ENCODE data around the gene FASTKD3. TPM values are rescaled to one million over a fixed set of nuclear protein-coding genes. Genes with fewer than 3 reads are reported as not detected.

FASTKD3 gene
- total and polyA plus RNA-seq, 2 experiments from 2014 or later: 9.3 to 10.6 TPM

GRCh38 chr5:7851617-7852289, 17.1 kb downstream of the FASTKD3 start:
- H3K9ac ChIP-seq: no peak overlapping the region
- H3K79me2 ChIP-seq (ENCODE audit: insufficient read depth): no peaks in the 10 kb centered on the region
- TF ChIP-seq EZH2 (IDR thresholded peaks at IDR 0.05; ENCODE audit: insufficient read depth, poor library complexity, severe bottlenecking): no peak
- TF ChIP-seq EZH2phosphoT487 (IDR thresholded peaks at IDR 0.05; ENCODE audit: insufficient read depth, low read depth): no peak
- peaks cover 20% of the 10 kb centered on the region for H3K27me3 ChIP-seq (replicated peaks; ENCODE audit: insufficient read depth)
- H3K9me2 ChIP-seq (ENCODE audit: insufficient read depth): no peaks in the 10 kb centered on the region
- H3F3A ChIP-seq (ENCODE audit: insufficient read depth): no peaks in the 10 kb centered on the region
- no peak overlapping the region for H2AFZ ChIP-seq
- 74 to 75% methylated on average over 8 of the region's 8 CpGs for WGBS, 2 experiments (ENCODE audit: low coverage in 1 of 2, low lambda C conversion rate in 2 of 2, missing lambda C conversion rate in 2 of 2)
- H4K20me1 ChIP-seq (ENCODE audit: insufficient read depth): no peaks in the 10 kb centered on the region
- H3K4me2 ChIP-seq (ENCODE audit: unreplicated experiment): no peak overlapping the region
- DNase-seq: no peak
- in situ Hi-C loops (cut with MboI): no loop called here
- H3K9me3 ChIP-seq (ENCODE audit: low read depth): no peaks in the 10 kb centered on the region
- H3K36me3 ChIP-seq (ENCODE audit: low read depth): no peaks in the 10 kb centered on the region
- no peak overlapping the region for H3K27ac ChIP-seq
- H3K4me1 ChIP-seq (ENCODE audit: insufficient read depth): no peaks in the 10 kb centered on the region
- H3K4me3 ChIP-seq: no peak overlapping the region

GRCh38 chr5:7851240-7851592, 17.6 kb downstream of the FASTKD3 start:
- no peaks in the 10 kb centered on the region for H3K79me2 ChIP-seq (ENCODE audit: insufficient read depth)
- no peak for DNase-seq
- H3F3A ChIP-seq (ENCODE audit: insufficient read depth): no peaks in the 10 kb centered on the region
- TF ChIP-seq EZH2 (IDR thresholded peaks at IDR 0.05; ENCODE audit: insufficient read depth, poor library complexity, severe bottlenecking) (no peak), EZH2phosphoT487 (IDR thresholded peaks at IDR 0.05; ENCODE audit: insufficient read depth, low read depth) (no peak)
- no peak overlapping the region for H3K27ac ChIP-seq
- in situ Hi-C loops (cut with MboI): no loop called here
- 0 out of 2 replicates have a peak overlapping the region, but pooled peaks have one; percentile 39 for H2AFZ ChIP-seq
- peak overlapping the region; percentile 41 for H3K4me2 ChIP-seq (ENCODE audit: unreplicated experiment)
- H3K27me3 ChIP-seq (replicated peaks; ENCODE audit: insufficient read depth): peaks cover 20% of the 10 kb centered on the region
- WGBS, 2 experiments (ENCODE audit: low coverage in 1 of 2, low lambda C conversion rate in 2 of 2, missing lambda C conversion rate in 2 of 2): 67 to 86% methylated on average over 13 to 16 of the region's 16 CpGs
- H3K9me3 ChIP-seq (ENCODE audit: low read depth): no peaks in the 10 kb centered on the region
- no peaks in the 10 kb centered on the region for H3K4me1 ChIP-seq (ENCODE audit: insufficient read depth)
- no peaks in the 10 kb centered on the region for H3K9me2 ChIP-seq (ENCODE audit: insufficient read depth)
- peak overlapping the region; percentile 64; the same call in 1 of the 2 replicates for H3K4me3 ChIP-seq
- H3K36me3 ChIP-seq (ENCODE audit: low read depth): no peaks in the 10 kb centered on the region
- no peaks in the 10 kb centered on the region for H4K20me1 ChIP-seq (ENCODE audit: insufficient read depth)
- H3K9ac ChIP-seq: no peak overlapping the region

- H3K4me3 ChIP-seq: peak within 1 kb of the TSS; percentile 64
Observed at GRCh38 chr5:7850395-7851239, 18.2 kb downstream of the FASTKD3 start, which contains the start of gene CFAP90. CFAP90 (minus strand) TSS chr5:7851133; CDS start chr5:7851021, 112 bp downstream.

GRCh38 chr5:7849681-7850394, 19.0 kb downstream of the FASTKD3 start:
- Histone ChIP-seq H3K27me3 (replicated peaks; ENCODE audit: insufficient read depth) (peaks cover 20% of the 10 kb centered on the region), H3K36me3 (ENCODE audit: low read depth) (no peaks in the 10 kb centered on the region), H3K9ac (no peak overlapping the region), H3F3A (ENCODE audit: insufficient read depth) (no peaks in the 10 kb centered on the region), H3K27ac (no peak overlapping the region), H3K4me2 (ENCODE audit: unreplicated experiment) (no peak overlapping the region), H3K9me2 (ENCODE audit: insufficient read depth) (no peaks in the 10 kb centered on the region), H3K4me3 (no peak overlapping the region), H3K9me3 (ENCODE audit: low read depth) (no peaks in the 10 kb centered on the region), H4K20me1 (ENCODE audit: insufficient read depth) (no peaks in the 10 kb centered on the region), H3K79me2 (ENCODE audit: insufficient read depth) (no peaks in the 10 kb centered on the region), H2AFZ (no peak overlapping the region), H3K4me1 (ENCODE audit: insufficient read depth) (no peaks in the 10 kb centered on the region)
- peak; percentile 73 for TF ChIP-seq EZH2 (IDR thresholded peaks at IDR 0.05; ENCODE audit: insufficient read depth, poor library complexity, severe bottlenecking)
- no peak for TF ChIP-seq EZH2phosphoT487 (IDR thresholded peaks at IDR 0.05; ENCODE audit: insufficient read depth, low read depth)
- in situ Hi-C loops (cut with MboI): no loop called here
- WGBS, 2 experiments (ENCODE audit: low coverage in 1 of 2, low lambda C conversion rate in 2 of 2, missing lambda C conversion rate in 2 of 2): 17 to 25% methylated on average over 25 to 43 of the region's 44 CpGs
- DNase-seq: peak; percentile 18

More at GRCh38 chr5:7850395-7851239, 18.2 kb downstream of the FASTKD3 start, which contains the start of gene CFAP90:
- H3K79me2 ChIP-seq (ENCODE audit: insufficient read depth): no peaks in the 10 kb centered on the region
- peak within 1 kb of the TSS; percentile 39; the same call in 1 of the 2 replicates for H2AFZ ChIP-seq
- no peak within 1 kb of the TSS for H3K27ac ChIP-seq
- H3F3A ChIP-seq (ENCODE audit: insufficient read depth): no peaks in the 10 kb centered on the region
- no peak for TF ChIP-seq EZH2phosphoT487 (IDR thresholded peaks at IDR 0.05; ENCODE audit: insufficient read depth, low read depth)
- TF ChIP-seq EZH2 (IDR thresholded peaks at IDR 0.05; ENCODE audit: insufficient read depth, poor library complexity, severe bottlenecking): no peak
- H4K20me1 ChIP-seq (ENCODE audit: insufficient read depth): no peaks in the 10 kb centered on the region
- H3K9ac ChIP-seq: no peak within 1 kb of the TSS
- in situ Hi-C loops (cut with MboI): no loop called here
- H3K36me3 ChIP-seq (ENCODE audit: low read depth): no peaks in the 10 kb centered on the region
- no peaks in the 10 kb centered on the region for H3K4me1 ChIP-seq (ENCODE audit: insufficient read depth)
- no peaks in the 10 kb centered on the region for H3K9me2 ChIP-seq (ENCODE audit: insufficient read depth)
- WGBS, 2 experiments (ENCODE audit: low coverage in 1 of 2, low lambda C conversion rate in 2 of 2, missing lambda C conversion rate in 2 of 2): 4 to 5% methylated on average over 20 to 51 of the region's 76 CpGs
- peaks cover 20% of the 10 kb centered on the region for H3K27me3 ChIP-seq (replicated peaks; ENCODE audit: insufficient read depth)
- peak; percentile 64 for DNase-seq
- H3K4me2 ChIP-seq (ENCODE audit: unreplicated experiment): peak within 1 kb of the TSS; percentile 41
- H3K9me3 ChIP-seq (ENCODE audit: low read depth): no peaks in the 10 kb centered on the region

Data from GM23248 (cell line).